Mesendoderm (in vitro differentiated cells): ENCODE measurements around the gene ZFAND2A.

Experiments used
- DNase-seq: peaks from one replicate; pipeline ENCODE4 v3.0.0; 2013
- H2AK5ac ChIP-seq: 2 replicates; pipeline ENCODE4 v1.6.1; 2013; ENCODE audit warnings: low read length, inconsistent platforms
- H2BK120ac ChIP-seq: 2 replicates; pipeline ENCODE4 v1.6.1; 2013; ENCODE audit warnings: low read depth, mild to moderate bottlenecking, low read length, moderate library complexity, mixed read lengths
- H2BK15ac ChIP-seq: replicated peaks from 2 replicates; pipeline ENCODE4 v1.6.1; 2013; ENCODE audit warnings: low read depth, mild to moderate bottlenecking, moderate library complexity
- H2BK5ac ChIP-seq: 2 replicates; pipeline ENCODE4 v1.6.1; 2013; ENCODE audit warnings: low read length, inconsistent platforms
- H3K18ac ChIP-seq: 2 replicates; pipeline ENCODE4 v1.6.1; 2013; ENCODE audit warnings: mild to moderate bottlenecking, low read length, mixed read lengths
- H3K23ac ChIP-seq: one replicate; pipeline ENCODE4 v1.6.1; 2013; ENCODE audit warnings: low read length
- H3K27ac ChIP-seq: 2 replicates; pipeline ENCODE4 v1.5.1; 2013; ENCODE audit warnings: low read depth, mild to moderate bottlenecking, inconsistent platforms, low read length, moderate library complexity
- H3K27me3 ChIP-seq: 2 replicates; pipeline ENCODE4 v1.6.1; 2013; ENCODE audit warnings: low read length, control low read depth, mild to moderate bottlenecking, inconsistent platforms; ENCODE audit not compliant: insufficient read depth, poor library complexity
- H3K36me3 ChIP-seq: 2 replicates; pipeline ENCODE4 v1.6.1; 2013; ENCODE audit warnings: low read length, inconsistent platforms; ENCODE audit not compliant: control insufficient read depth, insufficient read depth
- H3K4ac ChIP-seq: one replicate; pipeline ENCODE4 v1.6.1; 2013; ENCODE audit warnings: low read depth, mild to moderate bottlenecking, low read length, moderate library complexity
- H3K4me1 ChIP-seq: 2 replicates; pipeline ENCODE4 v1.6.1; 2013; ENCODE audit warnings: low read depth, low read length, inconsistent platforms; ENCODE audit not compliant: control insufficient read depth
- H3K4me2 ChIP-seq: 2 replicates; pipeline ENCODE4 v1.6.1; 2013; ENCODE audit warnings: low read length
- H3K4me3 ChIP-seq: 2 replicates; pipeline ENCODE4 v1.5.1; 2013; ENCODE audit warnings: mild to moderate bottlenecking, low read length
- H3K56ac ChIP-seq: one replicate; pipeline ENCODE4 v1.6.1; 2013; ENCODE audit warnings: low read length
- H3K79me1 ChIP-seq: 2 replicates; pipeline ENCODE4 v1.6.1; 2013; ENCODE audit warnings: low read length, inconsistent platforms
- H3K79me2 ChIP-seq: 2 replicates; pipeline ENCODE4 v1.6.1; 2013; ENCODE audit warnings: mild to moderate bottlenecking, low read length; ENCODE audit not compliant: control insufficient read depth, insufficient read depth
- H3K9ac ChIP-seq: 2 replicates; pipeline ENCODE4 v1.6.1; 2013; ENCODE audit warnings: low read length, inconsistent platforms
- H4K5ac ChIP-seq: one replicate; pipeline ENCODE4 v1.6.1; 2013; ENCODE audit warnings: low read length
- H4K8ac ChIP-seq: one replicate; pipeline ENCODE4 v1.6.1; 2013; ENCODE audit warnings: low read depth, mild to moderate bottlenecking, control low read depth, low read length, moderate library complexity
- WGBS: extraction: QIAGEN DNeasy Blood & Tissue Kit; methylation state at CpG from one replicate; pipeline ENCODE4 v1.1.7; 2013; ENCODE audit warnings: low lambda C conversion rate, missing lambda C conversion rate; ENCODE audit not compliant: insufficient coverage; ENCODE audit errors: extremely low coverage; 5-methylcytosine and 5-hydroxymethylcytosine counted together

The ZFAND2A gene

DNA sequence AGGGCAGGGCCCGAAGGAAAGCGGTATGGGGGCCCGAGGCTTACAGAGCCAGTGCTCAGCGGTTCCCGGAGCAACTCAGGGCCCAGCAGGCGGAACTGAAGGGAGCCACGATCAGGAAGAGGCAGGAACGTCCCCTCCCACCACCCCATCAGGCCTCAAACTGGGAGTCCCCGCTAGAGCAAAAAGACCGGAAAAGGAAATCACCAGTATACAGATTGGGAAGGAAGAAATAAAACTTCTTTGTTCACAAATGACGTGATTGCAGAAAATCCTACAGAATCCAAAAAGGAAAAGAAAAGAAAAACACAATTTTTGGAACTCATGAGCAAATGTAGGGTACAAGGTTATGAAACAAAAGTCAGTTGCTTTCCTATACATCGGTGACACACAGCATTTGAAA lies 21.6 kb upstream of the ZFAND2A start:
- Histone ChIP-seq H4K8ac (no peak overlapping the region), H3K4me1 (no peaks in the 10 kb centered on the region), H3K27ac (no peak overlapping the region), H2BK15ac (no peak overlapping the region), H3K9ac (no peak overlapping the region), H3K27me3 (no peaks in the 10 kb centered on the region), H4K5ac (no peak overlapping the region), H3K4me2 (no peak overlapping the region), H3K56ac (no peak overlapping the region), H3K79me2 (no peaks in the 10 kb centered on the region), H2AK5ac (no peak overlapping the region), H3K4ac (no peak overlapping the region), H3K4me3 (no peak overlapping the region), H3K79me1 (no peaks in the 10 kb centered on the region), H3K18ac (no peak overlapping the region), H3K36me3 (no peaks in the 10 kb centered on the region), H2BK120ac (no peak overlapping the region), H2BK5ac (no peak overlapping the region), H3K23ac (no peak overlapping the region)
- WGBS = no CpG with 5 or more reads among the region's 12 CpGs
- no peak for DNase-seq

DNA sequence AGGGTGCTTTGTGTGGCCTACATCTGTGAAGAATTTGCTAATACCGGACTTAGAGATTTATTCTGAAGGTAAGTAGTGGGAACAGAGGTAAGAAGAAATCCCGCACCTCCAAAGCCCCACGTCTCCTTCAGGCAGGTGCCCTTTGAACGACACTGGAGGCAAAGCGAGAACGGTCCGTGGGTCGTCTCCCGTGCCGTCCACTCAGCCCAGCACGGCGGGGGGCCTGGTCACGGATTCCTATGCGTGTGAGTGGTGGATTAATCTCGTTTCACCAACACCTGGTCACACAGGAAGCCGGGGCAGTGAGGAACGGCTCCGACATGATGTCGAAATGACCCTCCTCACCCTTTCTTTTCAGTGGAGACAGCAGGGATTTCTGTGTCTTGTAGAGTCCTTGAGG lies 21.0 kb upstream of the ZFAND2A start:
- Histone ChIP-seq H3K23ac (no peak overlapping the region), H4K8ac (no peak overlapping the region), H4K5ac (no peak overlapping the region), H3K9ac (no peak overlapping the region), H3K27me3 (no peaks in the 10 kb centered on the region), H2AK5ac (no peak overlapping the region), H3K36me3 (no peaks in the 10 kb centered on the region), H3K27ac (no peak overlapping the region), H3K4me1 (no peaks in the 10 kb centered on the region), H3K79me1 (no peaks in the 10 kb centered on the region), H3K4me2 (no peak overlapping the region), H3K4me3 (no peak overlapping the region), H2BK5ac (no peak overlapping the region), H2BK15ac (no peak overlapping the region), H3K56ac (no peak overlapping the region), H3K4ac (no peak overlapping the region), H3K18ac (no peak overlapping the region), H2BK120ac (no peak overlapping the region), H3K79me2 (no peaks in the 10 kb centered on the region)
- DNase-seq = no peak
- WGBS = no CpG with 5 or more reads among the region's 19 CpGs

DNA sequence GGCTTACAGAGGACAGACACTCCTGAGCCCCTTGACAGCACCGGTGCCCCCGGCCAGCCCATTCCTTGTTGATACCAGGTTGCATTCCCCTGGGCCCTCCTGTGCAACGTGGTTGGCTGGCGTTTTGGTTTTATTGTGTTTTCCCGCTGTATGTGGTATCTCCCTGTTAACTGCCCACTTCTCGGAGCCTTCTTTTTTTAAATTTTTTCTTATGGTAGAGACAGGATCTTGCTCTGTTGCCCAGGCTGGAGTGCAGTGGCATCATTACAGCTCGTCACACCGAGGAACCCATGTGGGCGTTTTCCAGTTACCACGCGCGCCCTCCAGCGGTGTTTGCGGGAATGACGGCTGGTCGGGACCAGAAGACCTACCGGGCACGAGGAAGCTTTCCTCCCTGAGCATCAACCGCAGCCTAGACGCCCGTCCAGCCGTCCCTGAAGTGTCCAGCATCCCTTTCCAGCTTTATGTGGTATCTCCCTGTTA lies 16.9 kb upstream of the ZFAND2A start:
- H3K4me3 ChIP-seq = no peak overlapping the region
- H4K8ac ChIP-seq = no peak overlapping the region
- no peaks in the 10 kb centered on the region for H3K36me3 ChIP-seq
- no peak overlapping the region for H3K4ac ChIP-seq
- peak; percentile 75 for DNase-seq
- no peaks in the 10 kb centered on the region for H3K79me1 ChIP-seq
- no peak overlapping the region for H2BK120ac ChIP-seq
- H2AK5ac ChIP-seq = no peak overlapping the region
- H3K79me2 ChIP-seq = no peaks in the 10 kb centered on the region
- no peak overlapping the region for H2BK15ac ChIP-seq
- no peaks in the 10 kb centered on the region for H3K27me3 ChIP-seq
- no peak overlapping the region for H4K5ac ChIP-seq
- H3K4me2 ChIP-seq = no peak overlapping the region
- H3K56ac ChIP-seq = no peak overlapping the region
- no peak overlapping the region for H3K9ac ChIP-seq
- no peak overlapping the region for H3K23ac ChIP-seq
- no peaks in the 10 kb centered on the region for H3K4me1 ChIP-seq
- no CpG with 5 or more reads among the region's 22 CpGs for WGBS
- H3K18ac ChIP-seq = no peak overlapping the region
- H2BK5ac ChIP-seq = no peak overlapping the region
- no peak overlapping the region for H3K27ac ChIP-seq

DNA sequence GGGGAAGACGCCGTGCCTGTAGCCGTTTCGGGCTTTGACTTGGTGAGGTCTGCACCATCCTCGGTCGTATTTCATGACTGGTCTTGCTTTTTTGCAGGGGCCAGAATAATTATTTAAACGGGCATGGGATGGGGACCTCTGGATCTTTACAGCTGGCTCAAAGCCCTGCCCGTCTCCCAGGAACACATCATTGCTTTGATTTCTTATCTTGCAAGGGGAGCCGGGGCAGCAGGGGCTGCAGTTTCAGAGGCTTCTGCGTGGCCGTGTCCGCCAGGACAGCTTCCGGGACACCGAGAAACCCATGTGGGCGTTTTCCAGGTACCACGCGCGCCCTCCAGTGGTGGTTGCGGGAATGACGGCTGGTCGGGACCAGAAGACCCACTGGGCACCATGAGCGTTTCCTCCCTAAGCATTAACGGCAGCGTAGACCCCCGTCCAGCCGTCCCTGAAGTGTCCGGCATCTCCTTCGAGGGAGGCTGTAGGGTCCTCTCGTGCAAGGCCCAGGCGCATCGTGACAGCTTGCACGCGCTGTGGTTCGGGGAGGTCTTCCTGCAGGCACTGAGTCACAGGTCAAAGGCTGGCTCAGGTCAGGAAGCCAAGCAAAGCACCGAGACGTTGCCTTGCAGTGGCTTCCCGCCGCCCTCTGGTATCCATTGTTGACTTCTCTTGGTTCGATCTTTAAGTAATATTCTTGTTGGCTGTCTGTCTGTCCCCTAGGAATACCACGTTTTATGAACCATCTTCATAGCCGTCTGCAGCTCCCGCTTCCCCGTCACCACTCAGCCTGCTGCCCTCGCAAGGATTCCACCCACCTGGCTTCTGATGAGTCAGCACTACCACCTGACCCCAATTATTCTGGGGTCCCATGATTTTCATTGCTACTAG lies 16.2 kb upstream of the ZFAND2A start:
- Histone ChIP-seq H2BK5ac (no peak overlapping the region), H3K27me3 (no peaks in the 10 kb centered on the region), H4K8ac (no peak overlapping the region), H4K5ac (no peak overlapping the region), H3K4me1 (no peaks in the 10 kb centered on the region), H3K9ac (peak overlapping the region; percentile 49), H2BK15ac (no peak overlapping the region), H3K4ac (no peak overlapping the region), H3K4me3 (no peak overlapping the region), H2BK120ac (no peak overlapping the region), H3K23ac (no peak overlapping the region), H3K18ac (no peak overlapping the region), H3K56ac (peak overlapping the region; percentile 87), H3K36me3 (no peaks in the 10 kb centered on the region), H3K79me1 (no peaks in the 10 kb centered on the region), H3K27ac (no peak overlapping the region), H3K4me2 (peak overlapping the region; percentile 30), H2AK5ac (no peak overlapping the region), H3K79me2 (no peaks in the 10 kb centered on the region)
- WGBS = no CpG with 5 or more reads among the region's 44 CpGs
- DNase-seq = peak; percentile 79

DNA sequence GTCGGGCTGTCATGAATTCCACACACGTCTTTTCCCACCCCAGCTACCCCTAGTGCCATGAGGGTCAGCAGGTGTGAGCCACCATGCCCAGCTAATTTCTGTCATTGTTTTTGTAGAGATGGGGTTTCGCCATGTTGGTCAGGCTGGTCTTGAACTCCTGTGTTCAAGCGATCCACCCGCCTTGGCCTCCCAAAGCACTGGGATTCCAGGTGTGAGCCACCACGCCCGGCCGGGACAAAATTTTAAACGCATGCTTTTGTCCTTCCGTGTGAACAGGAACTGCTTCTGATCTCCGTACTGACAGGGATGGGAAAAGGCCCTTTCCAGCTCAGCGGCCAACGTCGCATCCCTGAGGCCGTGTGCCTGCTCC lies 15.6 kb upstream of the ZFAND2A start:
- no peak overlapping the region for H2BK15ac ChIP-seq
- no peak overlapping the region for H3K9ac ChIP-seq
- no peak overlapping the region for H3K18ac ChIP-seq
- no peaks in the 10 kb centered on the region for H3K79me2 ChIP-seq
- H3K23ac ChIP-seq = no peak overlapping the region
- H2BK5ac ChIP-seq = no peak overlapping the region
- no peak overlapping the region for H3K4ac ChIP-seq
- H2AK5ac ChIP-seq = no peak overlapping the region
- no peak overlapping the region for H4K8ac ChIP-seq
- H3K27me3 ChIP-seq = no peaks in the 10 kb centered on the region
- H3K4me2 ChIP-seq = no peak overlapping the region
- H3K4me1 ChIP-seq = no peaks in the 10 kb centered on the region
- H3K27ac ChIP-seq = no peak overlapping the region
- DNase-seq = no peak
- no peak overlapping the region for H4K5ac ChIP-seq
- H3K36me3 ChIP-seq = no peaks in the 10 kb centered on the region
- no peak overlapping the region for H2BK120ac ChIP-seq
- H3K79me1 ChIP-seq = no peaks in the 10 kb centered on the region
- no peak overlapping the region for H3K4me3 ChIP-seq
- H3K56ac ChIP-seq = peak overlapping the region; percentile 83
- no CpG with 5 or more reads among the region's 15 CpGs for whole genome bisulfite sequencing
